Endometrium (tissue), 2 donors: ENCODE measurements around the gene GPC3.
A peak's percentile ranks its signal among the peaks of the same experiment; 100 is the strongest.

Experiments used
- FAIRE-seq: peaks from 2 replicates; lab custom pipeline; 2012; peaks lifted over from hg19 to GRCh38; lab: Jason Lieb, UNC
- donor health status: control.
- donor health status: control.

The GPC3 gene

DNA sequence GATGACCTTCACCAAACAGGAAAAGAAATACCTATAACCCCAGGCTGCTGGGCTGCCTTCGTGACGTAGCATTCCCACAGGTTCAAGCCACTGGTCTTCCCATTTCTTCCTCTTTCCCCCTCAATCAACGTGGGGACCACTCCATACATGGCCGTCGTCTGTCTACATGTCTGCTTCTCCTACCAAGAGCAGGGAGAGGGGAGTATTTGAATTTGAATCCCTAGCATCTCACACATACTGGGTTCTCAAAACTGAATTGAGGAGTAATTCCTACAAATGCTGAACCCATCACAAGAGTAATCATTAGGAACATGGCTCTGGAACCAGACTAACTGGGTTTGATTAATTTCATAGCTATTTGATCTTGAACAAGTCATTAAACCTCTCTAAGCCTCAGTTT, 17.3 kb downstream of the GPC3 start:
- FAIRE-seq: no peak

GRCh38 chrX:133966199-133966598, 19.2 kb downstream of the GPC3 start:
- FAIRE-seq: no peak

DNA sequence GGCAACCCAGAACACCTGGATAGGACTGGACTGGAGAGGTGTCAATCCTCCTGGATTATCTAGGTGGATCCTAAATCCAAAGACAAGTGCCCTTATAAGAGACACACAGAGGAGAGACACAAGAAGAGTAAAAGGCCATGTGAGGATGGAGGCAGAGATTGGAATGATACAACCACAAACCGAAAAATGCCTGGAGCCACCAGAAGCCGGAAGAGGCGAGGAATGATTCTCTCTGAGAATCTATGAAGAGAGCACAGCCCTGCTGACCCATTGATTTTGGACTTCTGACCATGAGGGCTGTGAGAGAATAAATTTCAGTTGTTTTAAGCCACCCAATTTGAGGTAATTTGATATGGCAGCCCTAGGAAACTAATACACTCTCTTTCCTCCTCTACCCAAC, 20.1 kb downstream of the GPC3 start:
- no peak for FAIRE-seq

DNA sequence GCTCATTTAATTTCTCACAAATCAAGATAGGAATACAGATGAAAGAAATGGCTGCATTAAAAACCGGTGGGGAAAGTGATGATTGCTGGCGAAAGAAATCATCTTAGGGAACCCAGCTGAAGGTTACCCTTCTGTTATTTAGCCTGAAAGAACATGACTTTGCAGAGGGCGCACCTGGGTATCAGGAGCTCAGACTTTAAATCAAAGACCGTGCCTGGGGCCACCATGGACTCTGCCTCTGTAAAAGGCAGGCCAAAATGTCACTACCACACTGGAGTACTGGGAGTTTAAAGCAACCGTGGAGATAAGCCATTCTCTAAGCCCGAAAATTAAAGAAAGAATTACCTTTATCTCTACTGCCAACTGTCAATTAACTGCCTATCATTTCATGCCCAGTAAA, 24.3 kb downstream of the GPC3 start:
- no peak for FAIRE-seq

DNA sequence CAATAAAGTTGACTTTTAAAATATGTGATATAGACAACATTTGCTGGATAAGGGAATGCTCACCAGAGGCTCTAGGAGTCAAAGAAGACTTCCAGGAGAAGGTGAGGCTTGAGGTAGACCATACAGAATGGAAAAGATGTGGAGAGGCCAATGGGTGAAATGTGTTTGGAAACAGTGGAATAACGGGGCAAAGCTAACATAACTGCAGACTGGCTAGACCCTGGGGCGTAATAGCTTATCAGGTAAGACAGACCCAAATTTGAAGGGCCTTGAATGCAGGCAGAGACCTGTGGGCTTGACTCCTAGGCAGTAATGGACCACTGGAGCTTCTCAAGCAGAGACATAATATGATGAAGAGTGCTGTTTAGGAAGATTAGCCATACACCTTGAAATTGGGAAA, 25.4 kb downstream of the GPC3 start:
- no peak for FAIRE-seq

DNA sequence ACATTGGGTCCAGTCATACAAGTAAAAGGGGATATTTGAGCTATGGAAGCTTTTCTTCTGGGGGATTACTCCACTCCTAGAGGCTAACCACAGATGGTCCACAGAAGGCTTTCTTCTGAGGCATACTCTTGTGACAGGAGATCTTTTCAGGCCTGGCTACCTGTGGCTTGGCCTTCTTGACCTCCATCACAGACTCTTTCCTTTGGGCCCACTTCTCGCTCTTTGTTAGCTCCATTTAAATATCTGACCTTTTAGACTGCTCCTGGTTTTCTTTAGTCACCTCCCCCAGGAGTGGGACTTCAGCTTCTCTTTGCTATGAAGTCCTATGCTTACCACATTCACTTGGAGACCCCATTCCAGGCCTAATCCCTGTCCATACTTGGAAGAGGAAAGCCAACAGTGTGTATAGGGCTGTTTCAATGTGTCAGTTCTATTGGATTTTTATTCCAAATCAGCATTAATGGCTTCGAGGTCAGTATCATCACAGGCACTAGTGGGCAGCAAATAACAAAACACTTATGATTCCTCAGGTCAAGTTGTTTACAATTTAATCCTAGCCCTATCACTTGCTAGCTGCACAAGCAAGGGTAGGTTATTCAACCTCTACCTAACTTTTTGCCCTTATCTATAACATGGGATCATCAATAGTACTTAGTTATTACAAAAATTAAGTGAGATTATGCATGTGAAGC, 26.3 kb downstream of the GPC3 start:
- no peak for FAIRE-seq

- no peak for FAIRE-seq
These were observed 28.6 kb downstream of the GPC3 start for GRCh38 chrX:133956570-133957340.

- FAIRE-seq: no peak
These were observed 31.5 kb downstream of the GPC3 start for GRCh38 chrX:133953785-133954355.

DNA sequence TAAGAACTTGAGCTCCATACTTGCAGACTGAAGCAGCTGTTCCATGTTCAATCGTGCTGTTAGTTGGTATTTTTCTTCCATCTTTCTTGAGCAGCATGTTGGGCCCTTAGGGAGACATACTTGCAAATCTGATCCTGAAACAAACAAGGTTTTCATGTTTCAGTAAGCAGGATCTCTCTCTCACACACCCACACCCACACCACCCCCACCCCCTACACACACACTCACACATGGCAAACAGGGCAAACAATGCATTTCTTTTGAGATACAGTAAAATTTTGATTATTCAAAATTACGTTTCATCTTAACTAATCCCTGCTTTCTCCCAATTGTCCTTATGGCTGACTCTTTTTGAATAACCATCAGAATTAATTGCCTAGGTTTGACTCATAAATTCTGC, 32.3 kb downstream of the GPC3 start:
- no peak for FAIRE-seq

DNA sequence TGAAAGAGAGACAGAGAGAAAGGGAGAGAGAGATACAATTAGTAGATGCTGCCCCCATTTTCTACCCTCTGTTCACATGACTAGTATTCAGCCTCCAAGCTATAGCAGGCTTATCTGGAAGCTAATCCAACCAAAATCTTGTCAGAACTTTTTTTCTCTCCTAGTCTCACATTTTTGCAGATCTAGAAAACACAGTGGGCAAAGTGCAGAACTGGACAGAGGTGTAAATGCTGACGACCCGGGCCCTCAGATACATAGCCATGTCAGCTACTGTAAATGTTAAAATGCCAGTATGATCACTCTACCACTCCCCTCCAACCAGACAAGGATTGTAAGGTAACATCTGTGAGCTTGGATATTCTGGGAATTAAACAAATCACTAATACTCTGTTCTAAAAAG, 34.3 kb downstream of the GPC3 start:
- no peak for FAIRE-seq

GRCh38 chrX:133950214-133950613, 35.2 kb downstream of the GPC3 start:
- FAIRE-seq: no peak

DNA sequence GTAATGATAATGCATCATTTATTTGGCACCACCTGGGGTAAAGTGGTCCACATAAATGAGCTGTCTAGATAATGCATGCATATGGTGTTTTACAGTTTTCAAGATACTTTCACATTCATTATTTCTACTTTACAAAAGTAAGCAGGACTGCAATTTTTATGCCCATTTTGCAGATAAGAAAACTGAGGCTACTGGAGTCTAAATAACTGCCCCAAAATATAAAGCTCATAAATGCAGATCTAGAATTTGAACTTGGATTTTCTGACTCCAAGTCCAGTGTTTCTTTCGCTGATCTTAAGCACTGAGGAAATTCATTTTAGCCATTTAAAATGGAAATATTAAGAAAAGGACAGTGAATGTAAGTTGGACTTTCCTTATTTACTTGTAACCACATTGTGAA, 36.5 kb downstream of the GPC3 start:
- no peak for FAIRE-seq

DNA sequence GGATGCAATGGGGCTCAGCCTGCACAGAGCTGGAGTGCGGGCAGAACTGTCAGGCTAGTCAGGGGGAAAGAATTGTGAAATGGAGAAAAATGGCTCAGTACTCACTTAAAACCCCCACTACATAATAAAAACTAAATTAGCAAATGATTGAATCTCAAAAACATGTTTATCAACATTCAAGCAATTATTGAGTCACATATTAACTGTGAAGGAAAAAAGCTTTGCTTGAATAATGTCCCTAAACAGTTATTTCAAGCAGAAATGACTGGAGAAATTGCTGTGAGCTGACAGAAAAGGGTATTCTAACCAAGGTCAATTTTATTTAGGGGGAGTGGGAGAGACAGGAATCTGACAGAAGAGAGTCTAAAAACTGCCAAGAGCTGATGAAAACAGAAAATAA, 37.4 kb downstream of the GPC3 start:
- no peak for FAIRE-seq

DNA sequence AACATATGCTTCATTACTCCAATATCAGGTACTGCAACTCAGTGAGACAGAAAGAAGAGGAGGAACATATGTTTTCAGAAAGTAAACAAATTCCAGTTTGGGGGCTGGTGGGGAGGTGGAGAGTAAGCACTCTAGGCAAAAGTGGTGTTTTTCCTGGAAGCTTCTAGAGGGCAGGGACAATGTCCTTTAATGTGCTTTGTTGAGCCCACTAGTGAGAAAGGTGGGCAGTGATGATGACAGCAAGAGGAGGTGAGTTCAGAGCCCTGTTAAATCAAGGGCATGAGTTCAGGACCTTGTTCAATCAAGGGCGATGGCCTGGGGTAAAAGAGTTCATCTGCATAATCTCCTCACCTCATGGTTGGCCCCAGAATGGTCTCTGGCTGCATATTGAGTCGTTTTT, 38.4 kb downstream of the GPC3 start:
- FAIRE-seq: no peak

DNA sequence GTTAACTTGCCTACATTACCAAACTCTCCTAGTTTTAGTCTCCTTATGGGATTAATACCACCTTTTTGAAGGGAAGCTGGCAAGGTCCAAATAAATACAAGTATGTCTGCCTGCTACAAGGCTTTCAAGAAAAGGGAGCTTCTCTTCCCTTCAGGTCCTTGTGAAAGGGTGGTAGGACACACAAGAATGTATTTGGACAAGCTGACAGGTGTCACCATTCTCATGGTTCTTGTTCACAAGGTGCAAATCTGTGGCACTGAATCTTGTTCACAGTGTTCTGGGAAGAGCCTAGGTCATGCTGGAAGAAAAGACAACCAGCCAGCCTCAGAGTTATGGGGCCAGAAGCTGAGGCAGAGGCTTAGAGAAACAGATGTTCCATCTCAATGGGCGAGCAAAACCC, 41.9 kb downstream of the GPC3 start:
- no peak for FAIRE-seq

DNA sequence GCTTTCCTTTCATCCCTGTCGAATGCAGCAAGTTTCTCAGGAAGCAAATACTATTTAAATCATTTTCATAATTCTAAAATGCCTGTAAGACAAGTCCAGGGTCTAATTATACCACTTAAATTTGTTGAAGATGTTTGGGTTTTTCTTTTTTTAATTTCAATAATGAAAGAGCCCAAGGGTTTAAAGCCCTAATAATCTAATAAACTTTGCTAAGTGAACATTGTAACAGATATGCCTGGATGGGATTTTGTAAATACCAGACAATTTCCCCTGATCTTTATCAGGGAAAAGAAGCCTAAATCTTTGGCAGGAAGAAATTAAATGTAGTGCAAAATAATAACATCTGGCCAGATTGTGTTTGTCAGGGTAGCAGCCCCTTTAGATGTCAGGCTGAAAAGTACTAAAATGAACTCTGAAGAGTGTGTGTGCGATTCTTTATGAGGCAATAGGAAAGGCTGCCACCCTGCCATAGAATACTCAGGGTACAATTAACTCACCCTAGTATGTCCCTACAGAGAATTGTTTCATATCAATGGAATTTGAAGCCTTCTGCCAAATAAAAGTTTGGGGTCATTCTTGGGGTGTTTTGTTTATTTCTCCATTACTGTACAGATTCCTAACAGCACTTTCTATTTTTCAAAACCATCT, 45.6 kb downstream of the GPC3 start:
- peak; percentile 43 for FAIRE-seq

DNA sequence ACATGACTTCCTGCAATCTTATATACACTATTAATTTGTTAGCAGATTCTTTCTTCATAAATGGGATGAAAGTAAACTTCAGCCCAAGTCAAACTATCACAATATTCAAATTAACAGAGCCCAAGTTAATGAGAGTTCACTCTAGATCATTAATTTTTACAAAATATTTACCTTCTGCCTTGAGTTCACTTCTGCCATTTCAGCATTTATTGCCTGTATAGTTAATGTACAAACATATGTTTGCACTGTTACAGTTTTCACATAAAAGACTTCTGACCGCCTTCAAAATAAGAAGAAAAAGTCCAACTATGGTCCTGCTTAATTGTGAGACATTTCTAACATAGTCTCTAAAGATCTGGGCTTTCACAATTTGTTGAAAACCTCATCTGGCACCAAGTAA, 46.9 kb downstream of the GPC3 start:
- FAIRE-seq: no peak

GRCh38 chrX:133937022-133937421, 48.4 kb downstream of the GPC3 start:
- no peak for FAIRE-seq

DNA sequence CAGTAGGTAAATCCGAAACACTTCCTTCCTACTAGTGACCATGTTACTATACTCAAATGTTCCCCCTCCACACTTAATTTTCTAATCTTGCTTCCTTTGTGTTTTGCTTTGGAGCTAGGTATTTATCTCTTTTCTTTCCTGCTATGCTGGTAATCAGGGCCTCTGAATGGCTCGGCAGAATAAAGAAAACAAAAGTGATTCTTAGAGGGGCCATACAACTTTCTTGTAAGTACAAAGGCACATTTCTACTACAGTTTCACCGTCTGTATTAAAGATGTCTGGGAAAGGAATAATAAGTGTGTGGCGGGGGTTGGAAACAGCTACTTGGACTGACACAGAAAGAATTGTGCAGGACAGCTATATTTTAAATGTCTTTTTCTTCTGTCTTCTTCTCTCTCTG, 50.3 kb downstream of the GPC3 start:
- FAIRE-seq: no peak

- no peak for FAIRE-seq
These were observed 52.1 kb downstream of the GPC3 start for GRCh38 chrX:133933316-133933715.

DNA sequence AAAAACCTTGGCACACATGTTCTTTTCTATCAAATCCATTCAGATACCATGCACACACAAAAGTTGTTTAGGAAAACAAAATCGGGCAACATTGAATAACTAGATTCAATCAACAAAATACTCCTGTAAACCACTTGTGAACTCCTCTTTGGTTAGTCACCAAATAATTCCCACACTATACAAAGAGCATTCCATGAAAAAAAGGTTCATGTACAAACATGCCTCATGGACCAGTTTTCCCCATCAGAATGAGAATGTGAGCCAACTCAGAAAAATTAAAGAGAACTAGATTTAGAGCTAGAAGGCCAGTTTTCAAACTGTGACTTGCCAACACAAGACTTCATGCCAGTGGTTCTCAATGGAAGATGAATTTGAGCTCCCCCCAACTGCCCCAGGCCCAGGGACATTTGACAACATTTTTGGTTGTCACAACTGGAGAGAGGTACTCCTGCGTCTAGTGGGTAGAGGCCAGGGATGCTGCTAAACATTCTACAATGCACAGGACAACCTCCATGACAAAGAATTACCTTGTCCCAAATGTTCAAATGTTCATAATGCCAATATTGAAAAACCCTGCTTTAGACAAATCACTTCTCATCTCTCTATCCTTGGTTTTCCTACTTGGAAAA, 55.4 kb downstream of the GPC3 start:
- FAIRE-seq: no peak

DNA sequence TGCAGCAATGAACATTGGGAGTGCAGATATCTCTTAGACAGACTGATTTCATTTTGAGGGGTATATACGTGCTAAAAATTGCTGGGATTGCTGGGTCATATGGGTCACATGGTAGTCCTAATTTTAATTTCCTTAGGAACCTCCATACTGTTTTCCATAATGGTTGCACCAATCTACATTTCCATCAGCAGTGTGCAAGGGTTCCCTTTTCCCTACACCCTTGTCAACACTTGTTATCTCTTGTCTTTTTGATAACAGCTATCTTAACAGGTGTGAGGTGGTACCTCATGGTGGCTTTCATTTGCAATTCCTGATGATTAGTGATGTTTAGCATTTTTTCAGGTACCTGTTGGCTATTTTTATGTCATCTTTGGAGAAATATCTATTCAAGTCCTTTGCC, 57.0 kb downstream of the GPC3 start:
- no peak for FAIRE-seq

GRCh38 chrX:133926809-133927208, 58.6 kb downstream of the GPC3 start:
- no peak for FAIRE-seq
